Renal cortex interstitium (tissue), 11 donors: Measurements from ENCODE around the gene CYGB. TPM values are rescaled to one million over a fixed set of nuclear protein-coding genes. Genes with fewer than 3 reads are reported as not detected.

Experiments
- DNase-seq, 11 donors: peaks; one replicate each; pipeline ENCODE4 v3.0.0-alpha.2; 2013; ENCODE audit warnings: low read depth in 9 of 11, low spot score in 4 of 11; ENCODE audit errors: extremely low read depth in 1 of 11
- polyA plus RNA-seq, 3 donors: library from polyadenylated mRNA; unstranded; fragments of 120-200 nt; gene quantifications; one replicate each; pipeline ENCODE4 v1.2.1, GENCODE V29; 2013; ENCODE audit not compliant: insufficient read length in 3 of 3

CYGB gene
- polyA plus RNA-seq, 3 donors, result 10.4 to 15.7 (median 14.6) TPM

GRCh38 chr17:76557368-76558197 is 20.1 kb upstream of the CYGB start:
- peak; percentile 92 to 98 (median 95) for DNase-seq

- DNase-seq, result no peak
These were observed 19.4 kb upstream of the CYGB start for GRCh38 chr17:76556765-76557367.

GRCh38 chr17:76554131-76554530 is 16.6 kb upstream of the CYGB start:
- DNase-seq, result no peak

GRCh38 chr17:76553178-76553908 is 15.8 kb upstream of the CYGB start:
- no peak for DNase-seq

GRCh38 chr17:76551685-76552084 is 14.2 kb upstream of the CYGB start:
- DNase-seq, result no peak

- no peak for DNase-seq
These were observed 13.5 kb upstream of the CYGB start for GRCh38 chr17:76550712-76551615.

- no peak for DNase-seq
These were observed 12.0 kb upstream of the CYGB start for GRCh38 chr17:76549539-76549938.

GRCh38 chr17:76549215-76549518 is 11.7 kb upstream of the CYGB start:
- no peak for DNase-seq

GRCh38 chr17:76548378-76549214 is 11.1 kb upstream of the CYGB start:
- no peak for DNase-seq

- no peak for DNase-seq
These were observed 10.2 kb upstream of the CYGB start for GRCh38 chr17:76547642-76548202.

GRCh38 chr17:76547183-76547641 is 9.7 kb upstream of the CYGB start:
- peak in 3 of 11 donors; percentile 60 to 79 (median 71) for DNase-seq

GRCh38 chr17:76546556-76547182 is 9.2 kb upstream of the CYGB start:
- DNase-seq, result no peak

- DNase-seq, result no peak
These were observed 8.5 kb upstream of the CYGB start for GRCh38 chr17:76545918-76546555.

GRCh38 chr17:76544546-76545365 is 7.2 kb upstream of the CYGB start:
- DNase-seq, result no peak

- no peak for DNase-seq
These were observed 6.5 kb upstream of the CYGB start for GRCh38 chr17:76543826-76544545.

- no peak for DNase-seq
These were observed 5.9 kb upstream of the CYGB start for GRCh38 chr17:76543482-76543825.
